PC-9 (cell line): ENCODE data around the gene LPCAT1. TPM values are rescaled to one million over a fixed set of nuclear protein-coding genes. Genes with fewer than 3 reads are reported as not detected.

ENCODE experiments used
- BruUV-seq: library from RNA; stranded (reverse); fragments of 400-500 nt; replicated peaks from 2 replicates; lab custom pipeline; 2021; lab: Mats Ljungman, UMichigan
- CTCF ChIA-PET: fragments of 300-600 bp; sonication (Branson Sonifier 250); formaldehyde crosslinking; loops from one replicate; lab custom pipeline; 2022; ENCODE audit warnings: antibody characterized with exemption; lab: Charles Lee
- POLR2A ChIA-PET: fragments of 300-600 bp; sonication (Branson Sonifier 250); formaldehyde crosslinking; loops from one replicate; lab custom pipeline; 2022; ENCODE audit warnings: antibody characterized with exemption; ENCODE audit not compliant: unreplicated experiment; lab: Charles Lee
- DNase-seq, 2 experiments: peaks; one replicate each; pipeline versions ENCODE4 v3.0.0 to v3.0.0-alpha.2; 2015 to 2022; ENCODE audit warnings: mixed read lengths in 1 of 2
- H2AFZ ChIP-seq: fragments of 200-600 bp; sonication (generic); 2 replicates; pipeline ENCODE4 v1.8.1; 2017; ENCODE audit warnings: antibody characterized with exemption
- H3F3A ChIP-seq: fragments of 200-600 bp; sonication (generic); 2 replicates; pipeline ENCODE4 v1.8.1; 2017; ENCODE audit warnings: antibody characterized with exemption, mild to moderate bottlenecking, low read depth; ENCODE audit not compliant: insufficient read depth
- H3K27ac ChIP-seq: fragments of 200-600 bp; sonication (generic); 2 replicates; pipeline ENCODE4 v1.6.1; 2016; ENCODE audit warnings: mixed run types
- H3K27me3 ChIP-seq: fragments of 200-600 bp; sonication (generic); 2 replicates; pipeline ENCODE4 v1.6.1; 2016; ENCODE audit warnings: low read depth, mixed run types; ENCODE audit not compliant: insufficient read depth
- H3K36me3 ChIP-seq: fragments of 200-600 bp; sonication (generic); 2 replicates; pipeline ENCODE4 v1.6.1; 2016; ENCODE audit warnings: low read depth, mixed run types
- H3K4me1 ChIP-seq: fragments of 200-600 bp; sonication (generic); replicated peaks from 2 replicates; pipeline ENCODE4 v1.6.1; 2016; ENCODE audit warnings: mixed run types; ENCODE audit not compliant: insufficient read depth
- H3K4me2 ChIP-seq: fragments of 200-600 bp; sonication (generic); 2 replicates; pipeline ENCODE4 v1.6.1; 2017; ENCODE audit warnings: mixed run types
- H3K4me3 ChIP-seq: fragments of 200-600 bp; sonication (generic); 2 replicates; pipeline ENCODE4 v1.6.1; 2016; ENCODE audit warnings: mixed run types
- H3K79me2 ChIP-seq: fragments of 200-600 bp; sonication (generic); 2 replicates; pipeline ENCODE4 v1.6.1; 2017; ENCODE audit warnings: low read depth, mixed run types
- H3K9me2 ChIP-seq: fragments of 200-600 bp; sonication (generic); 2 replicates; pipeline ENCODE4 v1.8.1; 2017; ENCODE audit warnings: mild to moderate bottlenecking; ENCODE audit not compliant: insufficient read depth
- H3K9me3 ChIP-seq: fragments of 200-600 bp; sonication (generic); 2 replicates; pipeline ENCODE4 v1.8.1; 2016; ENCODE audit warnings: low read depth; ENCODE audit not compliant: insufficient read depth
- H4K20me1 ChIP-seq: fragments of 200-600 bp; sonication (generic); 2 replicates; pipeline ENCODE4 v1.8.1; 2017; ENCODE audit not compliant: insufficient read depth
- EZH2 ChIP-seq: fragments of 200-600 bp; sonication (generic); IDR thresholded peaks from 2 replicates; pipeline ENCODE4 v1.8.0; 2017; ENCODE audit warnings: antibody characterized with exemption, low read depth
- intact Hi-C: fragments of 100-400 bp; cut with micrococcal nuclease; formaldehyde crosslinking; loops from one replicate; pipeline ENCODE4 v1.10.0; 2022; ENCODE audit not compliant: unreplicated experiment
- total RNA-seq: library from RNA; stranded (reverse); gene quantifications from 2 replicates; pipeline ENCODE4 v1.2.3, GENCODE V29; 2021
- TF ChIP-seq, protein P1 (sequence below): fragments of 200-600 bp; sonication (generic); conservative IDR thresholded peaks from 2 replicates; pipeline ENCODE4 v1.6.1; 2017; ENCODE audit warnings: mixed run types, antibody characterized with exemption, mild to moderate bottlenecking, moderate library complexity

Gene LPCAT1
- total RNA-seq, 1 experiment from 2014 or later, result 96.1 TPM

- no peaks in the 10 kb centered on the region for H3K27me3 ChIP-seq
- H3K36me3 ChIP-seq, result peaks cover 8% of the 10 kb centered on the region
- TF ChIP-seq EZH2, result no peak
- TF ChIP-seq, protein P1, sequence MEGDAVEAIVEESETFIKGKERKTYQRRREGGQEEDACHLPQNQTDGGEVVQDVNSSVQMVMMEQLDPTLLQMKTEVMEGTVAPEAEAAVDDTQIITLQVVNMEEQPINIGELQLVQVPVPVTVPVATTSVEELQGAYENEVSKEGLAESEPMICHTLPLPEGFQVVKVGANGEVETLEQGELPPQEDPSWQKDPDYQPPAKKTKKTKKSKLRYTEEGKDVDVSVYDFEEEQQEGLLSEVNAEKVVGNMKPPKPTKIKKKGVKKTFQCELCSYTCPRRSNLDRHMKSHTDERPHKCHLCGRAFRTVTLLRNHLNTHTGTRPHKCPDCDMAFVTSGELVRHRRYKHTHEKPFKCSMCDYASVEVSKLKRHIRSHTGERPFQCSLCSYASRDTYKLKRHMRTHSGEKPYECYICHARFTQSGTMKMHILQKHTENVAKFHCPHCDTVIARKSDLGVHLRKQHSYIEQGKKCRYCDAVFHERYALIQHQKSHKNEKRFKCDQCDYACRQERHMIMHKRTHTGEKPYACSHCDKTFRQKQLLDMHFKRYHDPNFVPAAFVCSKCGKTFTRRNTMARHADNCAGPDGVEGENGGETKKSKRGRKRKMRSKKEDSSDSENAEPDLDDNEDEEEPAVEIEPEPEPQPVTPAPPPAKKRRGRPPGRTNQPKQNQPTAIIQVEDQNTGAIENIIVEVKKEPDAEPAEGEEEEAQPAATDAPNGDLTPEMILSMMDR, result no peak
- no peak overlapping the region for H3K4me2 ChIP-seq
- no peaks in the 10 kb centered on the region for H3K9me2 ChIP-seq
- intact Hi-C loops, result no loop called here
- no peaks in the 10 kb centered on the region for H3K4me1 ChIP-seq
- no peak overlapping the region for H3K27ac ChIP-seq
- no peaks in the 10 kb centered on the region for H3K9me3 ChIP-seq
- H3F3A ChIP-seq, result no peaks in the 10 kb centered on the region; the same call in 1 of the 2 replicates
- no peaks in the 10 kb centered on the region for H3K79me2 ChIP-seq
- POLR2A ChIA-PET, result interaction anchor here (0.7 kb wide), 1 partner anchor 41 kb away, joined by 4 read pairs; no protein-coding TSS in a partner anchor
- no peak overlapping the region for H3K4me3 ChIP-seq
- no TSS peak for BruUV-seq
- H4K20me1 ChIP-seq, result peaks cover 29% of the 10 kb centered on the region
- DNase-seq, result no peak
- no peak overlapping the region for H2AFZ ChIP-seq
- CTCF ChIA-PET, result interaction anchor here (0.5 to 1.0 kb wide), 2 partner anchors 11 to 120 kb away, joined by 3 read pairs; no protein-coding TSS in a partner anchor
Measured at GRCh38 chr5:1480806-1481205, 43.0 kb downstream of the LPCAT1 start.

DNA sequence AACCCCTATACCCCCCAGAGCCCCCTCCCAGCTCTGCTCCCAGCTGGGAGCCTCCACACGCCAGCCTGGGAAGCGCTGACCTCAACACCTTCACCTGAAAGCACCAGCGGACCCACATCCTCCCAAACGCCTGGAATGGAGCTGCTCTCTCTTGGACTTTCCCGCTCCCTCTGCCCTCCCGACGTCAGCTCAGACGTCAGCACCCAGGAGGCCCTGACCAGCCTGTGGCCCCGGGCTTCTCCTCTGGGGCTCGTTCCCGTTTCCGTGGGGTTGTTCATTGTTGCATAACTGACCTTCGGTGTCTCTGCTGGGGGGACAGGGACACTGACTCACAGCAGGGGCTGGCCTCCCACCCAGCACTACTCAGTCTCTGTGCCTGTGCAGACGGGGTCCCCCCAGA lies 43.5 kb downstream of the LPCAT1 start:
- no peaks in the 10 kb centered on the region for H3K27me3 ChIP-seq
- no peaks in the 10 kb centered on the region; the same call in 1 of the 2 replicates for H3F3A ChIP-seq
- no peak overlapping the region for H3K4me2 ChIP-seq
- TF ChIP-seq, protein P1, result no peak
- no peak for TF ChIP-seq EZH2
- no peak for DNase-seq
- intact Hi-C loops, result no loop called here
- CTCF ChIA-PET, result interaction anchor here (0.5 to 1.0 kb wide), 4 partner anchors 12 to 164 kb away, joined by 3 to 5 read pairs (median 3); no protein-coding TSS in a partner anchor
- POLR2A ChIA-PET, result interaction anchor here (0.7 kb wide), 2 partner anchors 26 to 42 kb away, joined by 4 to 38 read pairs; no protein-coding TSS in a partner anchor
- no peaks in the 10 kb centered on the region for H3K9me3 ChIP-seq
- no peaks in the 10 kb centered on the region for H3K4me1 ChIP-seq
- H3K36me3 ChIP-seq, result peaks cover 8% of the 10 kb centered on the region
- no peak overlapping the region for H3K27ac ChIP-seq
- H3K4me3 ChIP-seq, result no peak overlapping the region
- H3K79me2 ChIP-seq, result no peaks in the 10 kb centered on the region
- H4K20me1 ChIP-seq, result peaks cover 25% of the 10 kb centered on the region
- no peaks in the 10 kb centered on the region for H3K9me2 ChIP-seq
- no TSS peak for BruUV-seq
- no peak overlapping the region for H2AFZ ChIP-seq

- peaks cover 20% of the 10 kb centered on the region for H4K20me1 ChIP-seq
- no peak overlapping the region for H3K27ac ChIP-seq
- ChIA-PET POLR2A (interaction anchor here (0.6 to 0.7 kb wide), 3 partner anchors 25 to 79 kb away, joined by 3 to 38 read pairs (median 3); no protein-coding TSS in a partner anchor), CTCF (interaction anchor here (0.6 to 1.0 kb wide), 2 partner anchors 72 to 121 kb away, joined by 3 to 5 read pairs; no protein-coding TSS in a partner anchor)
- no peaks in the 10 kb centered on the region for H3K27me3 ChIP-seq
- no peak overlapping the region for H2AFZ ChIP-seq
- TF ChIP-seq, protein P1, result peak; percentile 85
- no peak for TF ChIP-seq EZH2
- BruUV-seq, result no TSS peak
- no peaks in the 10 kb centered on the region for H3K9me3 ChIP-seq
- intact Hi-C loops, result loop anchor here (2.0 kb wide), 2 partner anchors 121 to 161 kb away; no protein-coding TSS in a partner anchor
- no peaks in the 10 kb centered on the region for H3K9me2 ChIP-seq
- H3K79me2 ChIP-seq, result no peaks in the 10 kb centered on the region
- peak in 1 of 2 experiments; percentile 45 for DNase-seq
- no peak overlapping the region for H3K4me3 ChIP-seq
- H3K36me3 ChIP-seq, result peaks cover 8% of the 10 kb centered on the region
- H3K4me1 ChIP-seq, result no peaks in the 10 kb centered on the region
- no peak overlapping the region for H3K4me2 ChIP-seq
- no peaks in the 10 kb centered on the region; the same call in 1 of the 2 replicates for H3F3A ChIP-seq
Measured at GRCh38 chr5:1479581-1480188, 44.1 kb downstream of the LPCAT1 start.
